Measurements from ENCODE around the gene DNAAF9. TPM values are rescaled to one million over a fixed set of nuclear protein-coding genes. Genes with fewer than 3 reads are reported as not detected.

Gene DNAAF9
- total RNA-seq, 2 experiments from 2014 or later, result 0.23 TPM; not detected in 1

GRCh38 chr20:3406481-3407039 lies 909 bp downstream of the DNAAF9 start:
- ChIA-PET POLR2A (no interaction called here), CTCF (ENCODE audit: unreplicated experiment) (no interaction called here)
- Histone ChIP-seq H3K4me2 (ENCODE audit: low read length) (no peak overlapping the region), H3K9me2 (ENCODE audit: insufficient read depth, low read length) (no peaks in the 10 kb centered on the region), H3K9me3 (ENCODE audit: low read length) (no peaks in the 10 kb centered on the region), H3K4me1 (ENCODE audit: insufficient read depth, low read length, poor library complexity, severe bottlenecking) (no peaks in the 10 kb centered on the region), H3K27ac (ENCODE audit: low read depth, low read length, poor library complexity, severe bottlenecking) (no peak overlapping the region), H3K79me2 (ENCODE audit: insufficient read depth, low read depth, low read length) (no peaks in the 10 kb centered on the region), H3K4me3 (ENCODE audit: low read depth, low read length, poor library complexity, severe bottlenecking) (no peak overlapping the region), H4K20me1 (ENCODE audit: insufficient read depth, low read length) (no peaks in the 10 kb centered on the region), H2AFZ (ENCODE audit: low read length) (no peak overlapping the region), H3K36me3 (ENCODE audit: insufficient read depth, low read length) (no peaks in the 10 kb centered on the region)
- no TSS peak for BruUV-seq (replicated peaks)
- intact Hi-C loops (cut with micrococcal nuclease; ENCODE audit: unreplicated experiment), result no loop called here
- DNase-seq (ENCODE audit: low spot score), result no peak
- TF ChIP-seq CTCF (conservative IDR thresholded peaks at IDR 0.05; ENCODE audit: low read length), result no peak
- TF ChIP-seq EZH2phosphoT487 (IDR thresholded peaks at IDR 0.05; ENCODE audit: borderline replicate concordance, low read depth, low read length), result no peak

- TF ChIP-seq EZH2phosphoT487 (IDR thresholded peaks at IDR 0.05; ENCODE audit: borderline replicate concordance, low read depth, low read length) (no peak), CTCF (conservative IDR thresholded peaks at IDR 0.05; ENCODE audit: low read length) (no peak)
- no peaks in the 10 kb centered on the region for H3K36me3 ChIP-seq (ENCODE audit: insufficient read depth, low read length)
- H3K4me2 ChIP-seq (ENCODE audit: low read length), result no peak overlapping the region
- no peak overlapping the region for H3K4me3 ChIP-seq (ENCODE audit: low read depth, low read length, poor library complexity, severe bottlenecking)
- ChIA-PET CTCF (ENCODE audit: unreplicated experiment) (no interaction called here), POLR2A (interaction anchor here (0.6 kb wide), 1 partner anchor 69 kb away, joined by 8 read pairs; no protein-coding TSS in a partner anchor)
- H3K79me2 ChIP-seq (ENCODE audit: insufficient read depth, low read depth, low read length), result no peaks in the 10 kb centered on the region
- no peak for DNase-seq (ENCODE audit: low spot score)
- no peaks in the 10 kb centered on the region for H3K9me3 ChIP-seq (ENCODE audit: low read length)
- H4K20me1 ChIP-seq (ENCODE audit: insufficient read depth, low read length), result no peaks in the 10 kb centered on the region
- intact Hi-C loops (cut with micrococcal nuclease; ENCODE audit: unreplicated experiment), result no loop called here
- H3K4me1 ChIP-seq (ENCODE audit: insufficient read depth, low read length, poor library complexity, severe bottlenecking), result no peaks in the 10 kb centered on the region
- BruUV-seq (replicated peaks), result no TSS peak
- no peak overlapping the region for H2AFZ ChIP-seq (ENCODE audit: low read length)
- no peak overlapping the region for H3K27ac ChIP-seq (ENCODE audit: low read depth, low read length, poor library complexity, severe bottlenecking)
- no peaks in the 10 kb centered on the region for H3K9me2 ChIP-seq (ENCODE audit: insufficient read depth, low read length)
Observed at GRCh38 chr20:3405696-3406358, 1.6 kb downstream of the DNAAF9 start.

- Histone ChIP-seq H3K79me2 (ENCODE audit: insufficient read depth, low read depth, low read length) (no peaks in the 10 kb centered on the region), H3K4me1 (ENCODE audit: insufficient read depth, low read length, poor library complexity, severe bottlenecking) (no peaks in the 10 kb centered on the region), H3K9me2 (ENCODE audit: insufficient read depth, low read length) (no peaks in the 10 kb centered on the region), H3K27ac (ENCODE audit: low read depth, low read length, poor library complexity, severe bottlenecking) (no peak overlapping the region), H3K9me3 (ENCODE audit: low read length) (no peaks in the 10 kb centered on the region), H2AFZ (ENCODE audit: low read length) (no peak overlapping the region), H3K4me3 (ENCODE audit: low read depth, low read length, poor library complexity, severe bottlenecking) (no peak overlapping the region), H3K36me3 (ENCODE audit: insufficient read depth, low read length) (no peaks in the 10 kb centered on the region), H4K20me1 (ENCODE audit: insufficient read depth, low read length) (no peaks in the 10 kb centered on the region), H3K4me2 (ENCODE audit: low read length) (no peak overlapping the region)
- DNase-seq (ENCODE audit: low spot score), result no peak
- intact Hi-C loops (cut with micrococcal nuclease; ENCODE audit: unreplicated experiment), result no loop called here
- CTCF ChIA-PET (ENCODE audit: unreplicated experiment), result no interaction called here
- BruUV-seq (replicated peaks), result no TSS peak
- POLR2A ChIA-PET, result interaction anchor here (0.6 kb wide), 1 partner anchor 70 kb away, joined by 8 read pairs; no protein-coding TSS in a partner anchor
- TF ChIP-seq CTCF (conservative IDR thresholded peaks at IDR 0.05; ENCODE audit: low read length) (no peak), EZH2phosphoT487 (IDR thresholded peaks at IDR 0.05; ENCODE audit: borderline replicate concordance, low read depth, low read length) (no peak)
Observed at GRCh38 chr20:3405139-3405538, 2.3 kb downstream of the DNAAF9 start.
